ENCODE measurements around the gene PPIL6.

GRCh38 chr6:109428889-109429477 is 11.4 kb downstream of the PPIL6 start:
- TF ChIP-seq CTCF (IDR thresholded peaks at IDR 0.05): no peak
- no peak for TF ChIP-seq POLR2AphosphoS5 (IDR thresholded peaks at IDR 0.05)

All from gastroesophageal sphincter (tissue), 3 donors.